ENCODE measurements around the gene ERICH4. TPM values are rescaled to one million over a fixed set of nuclear protein-coding genes. Genes with fewer than 3 reads are reported as not detected.

The ERICH4 gene
- total RNA-seq, 1 donor from 2014 or later = not detected

DNA sequence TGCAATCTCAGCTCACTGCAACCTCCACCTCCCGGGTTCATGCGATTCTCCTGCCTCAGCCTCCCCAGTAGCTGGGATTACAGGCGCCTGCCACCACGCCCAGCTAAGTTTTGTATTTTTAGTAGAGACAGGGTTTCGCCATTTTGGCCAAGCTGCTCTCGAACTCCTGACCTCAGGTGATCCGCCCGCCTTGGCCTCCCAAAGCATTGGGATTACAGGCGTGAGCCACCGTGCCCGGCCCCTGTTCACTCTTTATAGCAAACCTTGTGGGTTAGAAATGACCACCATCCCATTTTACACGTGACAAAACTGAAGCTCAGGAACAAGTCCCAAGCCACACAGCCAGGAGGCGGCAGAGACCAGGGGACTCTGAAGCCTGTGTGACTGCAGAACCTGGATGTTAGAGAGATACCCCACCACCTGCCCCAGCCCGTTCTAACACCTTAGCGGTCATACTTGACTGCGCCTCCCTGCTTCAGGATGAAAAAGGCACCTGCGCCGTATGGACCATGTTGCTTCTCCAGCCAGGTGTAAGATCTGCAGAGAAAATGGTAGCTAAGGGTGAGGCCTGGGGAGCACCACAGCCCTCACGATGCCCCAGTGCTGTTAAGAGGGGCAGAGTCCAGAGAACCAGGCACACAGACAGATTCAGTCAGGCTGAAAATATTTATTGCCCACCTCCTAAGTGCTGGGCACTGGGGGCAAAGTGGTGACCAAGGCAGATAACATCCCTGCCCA, 6.9 kb upstream of the ERICH4 start:
- Mint-ChIP-seq H3K27me3 (no peaks in the 10 kb centered on the region), H3K36me3 (ENCODE audit: low read depth) (peaks cover 44% of the 10 kb centered on the region), H3K4me1 (peaks cover 7% of the 10 kb centered on the region), H3K4me3 (no peak overlapping the region), H3K27ac (no peak overlapping the region), H3K9me3 (no peaks in the 10 kb centered on the region)
- TF ChIP-seq, protein P1, sequence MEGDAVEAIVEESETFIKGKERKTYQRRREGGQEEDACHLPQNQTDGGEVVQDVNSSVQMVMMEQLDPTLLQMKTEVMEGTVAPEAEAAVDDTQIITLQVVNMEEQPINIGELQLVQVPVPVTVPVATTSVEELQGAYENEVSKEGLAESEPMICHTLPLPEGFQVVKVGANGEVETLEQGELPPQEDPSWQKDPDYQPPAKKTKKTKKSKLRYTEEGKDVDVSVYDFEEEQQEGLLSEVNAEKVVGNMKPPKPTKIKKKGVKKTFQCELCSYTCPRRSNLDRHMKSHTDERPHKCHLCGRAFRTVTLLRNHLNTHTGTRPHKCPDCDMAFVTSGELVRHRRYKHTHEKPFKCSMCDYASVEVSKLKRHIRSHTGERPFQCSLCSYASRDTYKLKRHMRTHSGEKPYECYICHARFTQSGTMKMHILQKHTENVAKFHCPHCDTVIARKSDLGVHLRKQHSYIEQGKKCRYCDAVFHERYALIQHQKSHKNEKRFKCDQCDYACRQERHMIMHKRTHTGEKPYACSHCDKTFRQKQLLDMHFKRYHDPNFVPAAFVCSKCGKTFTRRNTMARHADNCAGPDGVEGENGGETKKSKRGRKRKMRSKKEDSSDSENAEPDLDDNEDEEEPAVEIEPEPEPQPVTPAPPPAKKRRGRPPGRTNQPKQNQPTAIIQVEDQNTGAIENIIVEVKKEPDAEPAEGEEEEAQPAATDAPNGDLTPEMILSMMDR (IDR thresholded peaks at IDR 0.05) = no peak
- ChIA-PET CTCF (interaction anchor here (2.0 kb wide), 1 partner anchor 134 kb away, joined by 5 read pairs; no protein-coding TSS in a partner anchor), POLR2A (interaction anchor here (0.7 kb wide), 1 partner anchor 142 kb away, joined by 4 read pairs; no protein-coding TSS in a partner anchor)
- intact Hi-C loops (cut with micrococcal nuclease) = loop anchor here (5.0 kb wide), 1 partner anchor 84 kb away; the partner anchor contains the start of gene TGFB1
- no peak for DNase-seq
- no peak for ATAC-seq (ENCODE audit: low read depth)

DNA sequence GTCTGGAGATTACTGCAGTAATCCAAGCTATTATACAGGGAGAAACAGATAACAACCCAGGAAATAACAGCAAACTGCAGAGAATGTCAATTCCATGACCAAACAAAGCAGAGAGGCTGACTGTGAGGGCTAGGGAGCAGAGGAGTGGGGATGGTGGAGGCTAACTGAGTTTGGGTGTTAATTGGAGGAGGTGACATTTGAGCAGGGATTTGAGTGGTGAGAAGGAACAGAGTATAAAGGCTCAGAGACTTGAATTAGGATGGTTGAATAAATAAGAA, 6.3 kb upstream of the ERICH4 start:
- TF ChIP-seq, protein P1 (IDR thresholded peaks at IDR 0.05) = no peak
- Mint-ChIP-seq H3K4me3 (no peak overlapping the region), H3K27me3 (no peaks in the 10 kb centered on the region), H3K36me3 (ENCODE audit: low read depth) (peaks cover 39% of the 10 kb centered on the region), H3K27ac (no peak overlapping the region), H3K4me1 (peaks cover 7% of the 10 kb centered on the region), H3K9me3 (no peaks in the 10 kb centered on the region)
- intact Hi-C loops (cut with micrococcal nuclease) = loop anchor here (5.0 kb wide), 1 partner anchor 84 kb away; the partner anchor contains the start of gene TGFB1
- DNase-seq (no peak), ATAC-seq (ENCODE audit: low read depth) (no peak)
- POLR2A ChIA-PET = no interaction called here
- CTCF ChIA-PET = interaction anchor here (2.0 kb wide), 1 partner anchor 134 kb away, joined by 5 read pairs; no protein-coding TSS in a partner anchor

DNA sequence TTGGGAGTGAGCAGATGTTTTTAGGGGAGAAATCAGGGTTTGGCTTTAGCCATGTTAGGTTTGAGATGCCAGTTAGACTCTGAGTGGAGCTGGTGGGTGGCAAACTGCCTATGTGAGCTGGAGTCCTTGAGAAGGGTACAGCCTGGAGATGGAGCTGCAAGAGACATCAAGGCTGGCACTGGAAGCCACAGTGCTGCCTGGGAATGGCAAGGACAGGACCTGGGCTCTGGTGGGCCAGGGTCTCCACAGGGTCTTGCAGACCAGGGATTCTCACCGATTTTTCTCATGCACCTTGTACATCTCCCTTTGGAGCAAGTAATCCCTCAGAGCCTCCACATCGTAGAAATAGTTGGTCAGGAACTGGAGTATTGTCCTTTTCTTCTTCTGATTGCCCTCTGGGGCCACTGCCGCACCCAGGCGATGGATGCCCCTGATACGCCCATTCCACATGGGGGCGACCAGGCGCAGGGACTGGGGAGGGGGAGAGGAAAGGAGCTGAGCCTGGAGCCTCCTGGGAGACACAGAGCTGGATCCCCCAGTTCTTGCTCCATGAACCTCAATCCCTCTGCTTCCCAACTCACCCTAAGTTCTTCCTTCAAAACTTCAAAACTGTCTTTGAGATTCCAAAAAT, 4.9 kb upstream of the ERICH4 start:
- Mint-ChIP-seq H3K9me3 (no peaks in the 10 kb centered on the region), H3K27me3 (no peaks in the 10 kb centered on the region), H3K36me3 (ENCODE audit: low read depth) (peaks cover 25% of the 10 kb centered on the region), H3K27ac (no peak overlapping the region), H3K4me3 (no peak overlapping the region), H3K4me1 (peaks cover 7% of the 10 kb centered on the region)
- POLR2A ChIA-PET = interaction anchor here (0.9 to 2.7 kb wide), 4 partner anchors 74 to 138 kb away, joined by 3 to 28 read pairs (median 12); partner anchors contain the start of genes B9D2 and CEACAM21
- DNase-seq (no peak), ATAC-seq (ENCODE audit: low read depth) (no peak)
- TF ChIP-seq, protein P1 (IDR thresholded peaks at IDR 0.05) = no peak
- intact Hi-C loops (cut with micrococcal nuclease) = loop anchor here (2.0 to 5.0 kb wide), 2 partner anchors 86 to 175 kb away; partner anchors contain the start of gene TGFB1
- CTCF ChIA-PET = interaction anchor here (1.0 to 2.0 kb wide), 2 partner anchors 80 to 132 kb away, joined by 3 to 5 read pairs; no protein-coding TSS in a partner anchor

DNA sequence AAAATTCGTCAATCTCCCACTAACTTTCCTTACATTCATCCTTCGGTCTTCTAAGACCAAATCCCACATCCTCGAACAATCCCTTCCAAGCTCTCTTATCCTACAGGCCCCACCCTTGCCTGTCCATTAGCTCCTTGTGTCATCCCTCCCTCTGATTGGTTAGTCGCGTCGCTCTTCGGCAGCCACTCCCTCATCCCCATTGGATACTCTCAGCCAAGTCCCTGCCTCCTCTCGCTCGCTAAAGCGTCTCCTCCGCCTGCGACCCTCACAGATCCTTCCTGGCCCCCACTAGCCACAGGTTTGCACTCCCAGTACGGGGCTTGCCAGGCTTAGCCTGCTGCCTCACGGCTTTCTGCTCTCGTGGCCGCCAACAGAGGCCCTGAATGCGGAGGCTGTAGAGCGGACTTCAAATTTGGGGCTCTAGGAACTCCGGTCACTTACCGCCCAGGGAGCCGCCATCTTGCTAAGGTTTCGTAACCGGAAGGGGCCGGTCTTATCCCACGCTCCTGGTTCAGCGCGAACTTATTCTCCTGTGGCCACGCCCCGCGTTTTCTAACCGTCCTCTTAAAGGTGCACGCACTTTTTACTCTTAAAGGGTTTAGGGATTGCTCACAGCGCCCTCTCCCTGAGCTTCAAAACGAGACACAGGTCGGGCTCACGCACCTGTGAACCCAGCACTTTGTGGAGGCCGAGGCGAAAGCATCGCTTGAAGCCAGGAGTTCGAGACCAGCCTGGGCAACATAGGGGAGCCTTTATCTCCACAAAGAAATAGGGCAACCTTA, 3.3 kb upstream of the ERICH4 start, which contains the start of gene DMAC2:
Gene DMAC2 (minus strand): TSS at position 472 of the 782 bp plus-strand sequence. CDS start 13 bp downstream, at position 459.
- ChIA-PET POLR2A (interaction anchor here (0.6 to 2.7 kb wide), 16 partner anchors 9 to 662 kb away, joined by 3 to 28 read pairs (median 5); partner anchors contain the start of genes B3GNT8, B9D2, CEACAM21 and HNRNPUL1), CTCF (interaction anchor here (0.6 to 2.5 kb wide), 12 partner anchors 10 to 595 kb away, joined by 3 to 16 read pairs (median 3); partner anchors contain the start of gene B9D2)
- peaks cover 18% of the 10 kb centered on the region for H3K36me3 Mint-ChIP-seq (ENCODE audit: low read depth)
- peak; percentile 97 for ATAC-seq (ENCODE audit: low read depth)
- TF ChIP-seq, protein P1 (IDR thresholded peaks at IDR 0.05) = no peak
- H3K27me3 Mint-ChIP-seq = no peaks in the 10 kb centered on the region
- no peaks in the 10 kb centered on the region for H3K9me3 Mint-ChIP-seq
- peaks cover 7% of the 10 kb centered on the region for H3K4me1 Mint-ChIP-seq
- H3K4me3 Mint-ChIP-seq = no peak within 1 kb of the TSS
- intact Hi-C loops (cut with micrococcal nuclease) = loop anchor here (1.0 to 5.0 kb wide), 4 partner anchors 42 to 177 kb away; partner anchors contain the start of genes B9D2, BCKDHA, EXOSC5 and TGFB1
- no peak within 1 kb of the TSS for H3K27ac Mint-ChIP-seq
- peak; percentile 78 for DNase-seq

Data from activated B cell treated with CpG ODN at 0.5 μM for 24 hours (primary cell).